ENCODE results near the gene IGSF22. TPM values are rescaled to one million over a fixed set of nuclear protein-coding genes. Genes with fewer than 3 reads are reported as not detected.

Gene IGSF22
- total RNA-seq, 4 donors from 2014 or later: not detected

- TF ChIP-seq CTCF (IDR thresholded peaks at IDR 0.05; ENCODE audit: low read depth): no peak
Measured at GRCh38 chr11:18723991-18724390, 2.0 kb downstream of the IGSF22 start.

- no peak for TF ChIP-seq CTCF (IDR thresholded peaks at IDR 0.05; ENCODE audit: low read depth)
Measured at GRCh38 chr11:18722293-18722637, 3.7 kb downstream of the IGSF22 start.

GRCh38 chr11:18721561-18722292 is 4.3 kb downstream of the IGSF22 start:
- TF ChIP-seq CTCF (IDR thresholded peaks at IDR 0.05; ENCODE audit: low read depth): no peak

GRCh38 chr11:18720808-18721560 is 5.0 kb downstream of the IGSF22 start:
- no peak for TF ChIP-seq CTCF (IDR thresholded peaks at IDR 0.05; ENCODE audit: low read depth)

GRCh38 chr11:18720091-18720807 is 5.7 kb downstream of the IGSF22 start:
- no peak for TF ChIP-seq CTCF (IDR thresholded peaks at IDR 0.05; ENCODE audit: low read depth)

- no peak for TF ChIP-seq CTCF (IDR thresholded peaks at IDR 0.05; ENCODE audit: low read depth)
Measured at GRCh38 chr11:18715476-18715875, 10.5 kb downstream of the IGSF22 start.

- TF ChIP-seq CTCF (IDR thresholded peaks at IDR 0.05; ENCODE audit: low read depth): no peak
Measured at GRCh38 chr11:18714443-18714780, 11.6 kb downstream of the IGSF22 start.

Data from subcutaneous adipose tissue (tissue), 4 donors.